Measurements from ENCODE around the gene UPP2.

DNA sequence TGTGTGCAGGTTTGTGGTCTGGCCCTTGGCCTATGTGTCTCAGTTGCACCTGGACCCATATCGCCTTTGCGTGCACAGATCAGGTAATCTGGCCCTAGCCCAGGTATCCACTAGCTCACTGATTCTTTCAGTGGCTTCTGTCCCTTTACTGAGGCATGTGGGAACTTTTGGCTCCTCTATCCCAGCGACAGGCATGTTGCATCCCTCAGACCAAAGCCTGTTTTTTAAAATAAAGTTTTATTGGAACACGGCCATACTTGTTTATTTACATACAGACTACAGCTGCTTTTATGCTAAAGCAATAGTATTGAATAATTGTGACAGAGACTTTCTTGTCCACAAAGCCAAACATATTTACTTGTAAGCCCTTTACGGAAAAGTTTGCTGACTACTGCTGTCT, 39.9 kb upstream of the UPP2 start:
- TF ChIP-seq, protein P1, sequence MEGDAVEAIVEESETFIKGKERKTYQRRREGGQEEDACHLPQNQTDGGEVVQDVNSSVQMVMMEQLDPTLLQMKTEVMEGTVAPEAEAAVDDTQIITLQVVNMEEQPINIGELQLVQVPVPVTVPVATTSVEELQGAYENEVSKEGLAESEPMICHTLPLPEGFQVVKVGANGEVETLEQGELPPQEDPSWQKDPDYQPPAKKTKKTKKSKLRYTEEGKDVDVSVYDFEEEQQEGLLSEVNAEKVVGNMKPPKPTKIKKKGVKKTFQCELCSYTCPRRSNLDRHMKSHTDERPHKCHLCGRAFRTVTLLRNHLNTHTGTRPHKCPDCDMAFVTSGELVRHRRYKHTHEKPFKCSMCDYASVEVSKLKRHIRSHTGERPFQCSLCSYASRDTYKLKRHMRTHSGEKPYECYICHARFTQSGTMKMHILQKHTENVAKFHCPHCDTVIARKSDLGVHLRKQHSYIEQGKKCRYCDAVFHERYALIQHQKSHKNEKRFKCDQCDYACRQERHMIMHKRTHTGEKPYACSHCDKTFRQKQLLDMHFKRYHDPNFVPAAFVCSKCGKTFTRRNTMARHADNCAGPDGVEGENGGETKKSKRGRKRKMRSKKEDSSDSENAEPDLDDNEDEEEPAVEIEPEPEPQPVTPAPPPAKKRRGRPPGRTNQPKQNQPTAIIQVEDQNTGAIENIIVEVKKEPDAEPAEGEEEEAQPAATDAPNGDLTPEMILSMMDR (IDR thresholded peaks at IDR 0.05; ENCODE audit: low read depth, low read length, poor library complexity, severe bottlenecking) = no peak
- no peak for TF ChIP-seq EZH2phosphoT487 (IDR thresholded peaks at IDR 0.05; ENCODE audit: borderline replicate concordance, low read length)
